ENCODE measurements around the gene TRIP10. TPM values are rescaled to one million over a fixed set of nuclear protein-coding genes. Genes with fewer than 3 reads are reported as not detected.
"Not testable (repeated sequence)": the region's sequence is repeated elsewhere in the genome, so short reads cannot be mapped to it uniquely, and the experiment has no call there.

The TRIP10 gene
- total RNA-seq, 1 donor, result 50.1 TPM

DNA sequence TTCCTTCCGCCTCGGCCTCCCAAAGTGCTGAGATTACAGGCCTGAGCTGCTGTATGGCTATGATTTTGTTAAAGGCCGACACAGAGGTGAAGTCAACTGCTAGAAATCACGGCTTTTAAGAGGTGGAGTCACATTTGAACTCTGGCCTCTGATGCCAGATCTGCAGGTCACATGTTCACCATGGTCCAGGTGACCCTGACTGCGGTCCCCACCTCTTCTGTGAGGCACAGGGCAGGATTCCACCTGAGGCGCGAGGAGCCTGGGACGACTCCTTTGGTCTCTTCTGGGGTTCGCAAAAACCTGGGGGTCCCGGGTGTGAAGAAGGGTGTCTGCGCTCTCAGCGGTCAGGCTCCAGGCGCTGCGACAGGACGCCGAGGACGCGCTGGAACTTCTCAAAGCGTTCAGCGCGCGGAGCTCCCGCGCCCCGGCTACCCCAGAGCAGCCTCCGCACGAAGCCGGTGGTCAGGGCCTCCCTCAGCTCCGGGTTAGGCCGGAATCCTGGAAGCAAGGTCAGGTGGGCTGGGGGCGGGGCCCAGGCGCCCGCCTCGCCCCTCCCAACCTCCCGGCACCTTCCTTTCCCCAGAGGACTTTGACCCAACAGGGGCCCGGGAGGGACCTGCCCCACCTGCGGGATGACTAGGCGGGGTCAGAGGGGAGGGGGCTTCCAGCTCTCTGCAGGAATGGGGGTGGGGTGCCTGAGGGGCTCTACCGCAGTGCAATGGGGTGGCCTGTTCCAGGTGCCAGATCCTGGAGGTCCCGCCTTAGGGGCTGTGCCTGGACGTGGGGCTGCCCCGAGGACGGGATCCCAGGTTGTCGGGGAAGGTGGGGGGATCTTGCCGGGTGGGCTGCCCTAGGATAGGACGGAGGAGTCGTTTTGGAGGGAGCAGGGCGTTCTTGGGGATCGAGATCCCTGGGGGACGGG, 13.0 kb downstream of the TRIP10 start:
- H3K4me3 ChIP-seq (ENCODE audit: low read depth, low read length), result peak overlapping the region; percentile 51
- TF ChIP-seq, protein P1, sequence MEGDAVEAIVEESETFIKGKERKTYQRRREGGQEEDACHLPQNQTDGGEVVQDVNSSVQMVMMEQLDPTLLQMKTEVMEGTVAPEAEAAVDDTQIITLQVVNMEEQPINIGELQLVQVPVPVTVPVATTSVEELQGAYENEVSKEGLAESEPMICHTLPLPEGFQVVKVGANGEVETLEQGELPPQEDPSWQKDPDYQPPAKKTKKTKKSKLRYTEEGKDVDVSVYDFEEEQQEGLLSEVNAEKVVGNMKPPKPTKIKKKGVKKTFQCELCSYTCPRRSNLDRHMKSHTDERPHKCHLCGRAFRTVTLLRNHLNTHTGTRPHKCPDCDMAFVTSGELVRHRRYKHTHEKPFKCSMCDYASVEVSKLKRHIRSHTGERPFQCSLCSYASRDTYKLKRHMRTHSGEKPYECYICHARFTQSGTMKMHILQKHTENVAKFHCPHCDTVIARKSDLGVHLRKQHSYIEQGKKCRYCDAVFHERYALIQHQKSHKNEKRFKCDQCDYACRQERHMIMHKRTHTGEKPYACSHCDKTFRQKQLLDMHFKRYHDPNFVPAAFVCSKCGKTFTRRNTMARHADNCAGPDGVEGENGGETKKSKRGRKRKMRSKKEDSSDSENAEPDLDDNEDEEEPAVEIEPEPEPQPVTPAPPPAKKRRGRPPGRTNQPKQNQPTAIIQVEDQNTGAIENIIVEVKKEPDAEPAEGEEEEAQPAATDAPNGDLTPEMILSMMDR (IDR thresholded peaks at IDR 0.05; ENCODE audit: insufficient read depth, low read depth, low read length), result no peak
- DNase-seq (ENCODE audit: low read depth), result no peak

DNA sequence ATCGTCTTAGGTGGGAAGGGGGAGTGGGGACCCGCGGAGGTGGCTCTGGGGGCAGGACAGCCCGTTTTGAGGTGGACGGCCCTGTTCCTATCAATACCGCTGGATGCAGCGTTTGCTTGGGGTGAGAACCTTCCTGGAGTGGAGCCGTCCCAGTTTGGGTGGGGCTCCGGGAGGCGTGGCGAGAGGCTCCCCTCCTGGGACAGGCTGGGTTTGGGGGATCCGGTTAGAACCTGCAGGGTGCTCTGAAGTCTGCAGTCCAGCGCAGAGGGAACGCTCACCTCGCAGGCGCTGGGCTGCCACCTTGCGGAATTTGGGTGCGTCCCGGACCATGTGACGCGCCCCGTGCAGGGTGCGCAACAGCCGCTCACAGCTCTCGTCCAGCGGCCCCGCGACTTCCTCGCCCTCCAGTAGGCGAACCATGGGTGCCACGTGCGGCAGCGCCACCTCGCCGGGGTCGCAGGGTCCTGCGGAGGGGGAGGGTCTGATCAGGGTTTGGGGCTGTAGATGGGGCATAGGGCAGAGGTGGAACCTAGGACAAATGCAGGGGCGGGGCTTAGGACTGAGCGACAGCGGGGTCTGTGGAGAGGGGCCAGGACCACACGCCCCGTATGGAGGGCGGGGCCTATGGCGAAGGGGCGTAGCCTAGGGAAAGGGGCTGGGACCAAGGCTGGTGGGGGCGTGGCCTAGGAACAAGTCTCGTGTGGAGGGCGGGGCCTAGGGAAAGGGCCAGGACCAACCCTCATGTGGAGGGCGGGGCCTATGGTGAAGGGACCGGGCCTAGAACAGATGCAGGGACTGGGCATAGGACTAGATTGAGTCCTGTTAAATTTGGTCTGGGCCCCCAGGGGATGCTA, 13.9 kb downstream of the TRIP10 start:
- DNase-seq (ENCODE audit: low read depth), result peak; percentile 67
- H3K4me3 ChIP-seq (ENCODE audit: low read depth, low read length), result peak overlapping the region; percentile 51
- TF ChIP-seq, protein P1 (IDR thresholded peaks at IDR 0.05; ENCODE audit: insufficient read depth, low read depth, low read length), result peak; percentile 32

DNA sequence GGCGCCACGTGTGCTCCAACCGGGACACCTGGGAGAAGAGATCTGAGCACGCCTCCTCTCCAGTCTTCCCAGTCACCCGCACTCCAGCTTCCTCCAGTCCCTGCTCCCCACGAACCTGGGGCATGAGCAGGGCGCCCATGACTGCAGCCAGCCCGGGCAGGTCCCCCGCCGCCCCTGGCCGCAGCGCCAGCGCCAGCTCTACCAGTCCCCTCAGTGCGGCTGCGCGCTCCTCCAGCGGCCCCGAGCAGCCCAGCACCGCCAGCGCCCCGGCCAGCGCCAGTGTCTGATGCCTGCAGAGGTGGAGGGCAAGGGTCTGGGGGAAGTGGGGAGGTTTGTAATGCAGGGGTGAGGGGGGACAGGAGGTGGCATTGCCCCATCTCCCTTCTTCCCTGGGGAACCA, 14.7 kb downstream of the TRIP10 start:
- TF ChIP-seq, protein P1 (IDR thresholded peaks at IDR 0.05; ENCODE audit: insufficient read depth, low read depth, low read length), result no peak
- H3K4me3 ChIP-seq (ENCODE audit: low read depth, low read length), result no peak overlapping the region
- no peak for DNase-seq (ENCODE audit: low read depth)

GRCh38 chr19:6754653-6755463, 15.4 kb downstream of the TRIP10 start:
- DNase-seq (ENCODE audit: low read depth), result no peak
- TF ChIP-seq, protein P1 (IDR thresholded peaks at IDR 0.05; ENCODE audit: insufficient read depth, low read depth, low read length), result no peak
- no peak overlapping the region for H3K4me3 ChIP-seq (ENCODE audit: low read depth, low read length)

DNA sequence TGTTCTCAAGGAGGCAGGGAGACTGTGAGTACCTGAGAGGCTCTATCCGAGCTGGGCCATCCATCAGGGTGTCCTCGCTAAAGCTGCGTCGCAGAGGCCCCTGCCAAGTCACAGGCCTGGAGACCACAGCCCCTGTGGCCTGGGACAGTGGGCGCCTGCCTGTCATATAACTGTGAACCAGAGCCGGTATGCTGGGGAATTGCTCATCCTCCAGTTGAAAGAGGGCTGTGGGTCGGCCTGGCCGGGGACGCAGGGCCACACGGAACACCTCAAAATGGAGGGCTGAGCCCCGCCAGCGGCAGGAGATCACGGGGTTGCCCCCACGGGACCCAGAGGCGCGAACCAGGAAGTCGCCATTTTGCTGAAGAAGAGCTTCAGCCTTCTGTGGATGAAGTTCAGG, 21.1 kb downstream of the TRIP10 start:
- no peak overlapping the region for H3K4me3 ChIP-seq (ENCODE audit: low read depth, low read length)
- DNase-seq (ENCODE audit: low read depth), result no peak
- TF ChIP-seq, protein P1 (IDR thresholded peaks at IDR 0.05; ENCODE audit: insufficient read depth, low read depth, low read length), result no peak

- no peak for DNase-seq (ENCODE audit: low read depth)
Observed at GRCh38 chr19:6761053-6761676, 21.7 kb downstream of the TRIP10 start.

GRCh38 chr19:6762253-6762797, 22.8 kb downstream of the TRIP10 start:
- not testable (repeated sequence) for H3K4me3 ChIP-seq (ENCODE audit: low read depth, low read length); DNase-seq (ENCODE audit: low read depth)

More at GRCh38 chr19:6761053-6761676, 21.7 kb downstream of the TRIP10 start:
- TF ChIP-seq, protein P1 (IDR thresholded peaks at IDR 0.05; ENCODE audit: insufficient read depth, low read depth, low read length), result no peak
- no peak overlapping the region for H3K4me3 ChIP-seq (ENCODE audit: low read depth, low read length)
